ENCODE measurements around the gene HDGF. TPM values are rescaled to one million over a fixed set of nuclear protein-coding genes. Genes with fewer than 3 reads are reported as not detected.

HDGF gene
- total and polyA plus RNA-seq, 4 donors, result 41.7 to 148 (median 119) TPM

- no peak for TF ChIP-seq MAX (IDR thresholded peaks at IDR 0.05)
- TF ChIP-seq, protein P1, sequence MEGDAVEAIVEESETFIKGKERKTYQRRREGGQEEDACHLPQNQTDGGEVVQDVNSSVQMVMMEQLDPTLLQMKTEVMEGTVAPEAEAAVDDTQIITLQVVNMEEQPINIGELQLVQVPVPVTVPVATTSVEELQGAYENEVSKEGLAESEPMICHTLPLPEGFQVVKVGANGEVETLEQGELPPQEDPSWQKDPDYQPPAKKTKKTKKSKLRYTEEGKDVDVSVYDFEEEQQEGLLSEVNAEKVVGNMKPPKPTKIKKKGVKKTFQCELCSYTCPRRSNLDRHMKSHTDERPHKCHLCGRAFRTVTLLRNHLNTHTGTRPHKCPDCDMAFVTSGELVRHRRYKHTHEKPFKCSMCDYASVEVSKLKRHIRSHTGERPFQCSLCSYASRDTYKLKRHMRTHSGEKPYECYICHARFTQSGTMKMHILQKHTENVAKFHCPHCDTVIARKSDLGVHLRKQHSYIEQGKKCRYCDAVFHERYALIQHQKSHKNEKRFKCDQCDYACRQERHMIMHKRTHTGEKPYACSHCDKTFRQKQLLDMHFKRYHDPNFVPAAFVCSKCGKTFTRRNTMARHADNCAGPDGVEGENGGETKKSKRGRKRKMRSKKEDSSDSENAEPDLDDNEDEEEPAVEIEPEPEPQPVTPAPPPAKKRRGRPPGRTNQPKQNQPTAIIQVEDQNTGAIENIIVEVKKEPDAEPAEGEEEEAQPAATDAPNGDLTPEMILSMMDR (IDR thresholded peaks at IDR 0.05; ENCODE audit: low read depth, low read length, missing input control), result peak; percentile 32
- TF ChIP-seq RAD21 (IDR thresholded peaks at IDR 0.05), result peak in 1 of 2 donors; percentile 45
- 3% methylated on average over 45 of the region's 45 CpGs for WGBS
- peak overlapping the region in 1 of 3 donors; percentile 15 for H3K4me3 ChIP-seq (ENCODE audit: low read depth in 1 of 3, low read length in 3 of 3)
- H3K27ac ChIP-seq (ENCODE audit: low read depth in 1 of 2, low read length in 2 of 2), result no peak overlapping the region
- no peak overlapping the region for H3K9ac ChIP-seq (ENCODE audit: low read depth in 1 of 2, low read length in 2 of 2)
- H3K36me3 ChIP-seq (ENCODE audit: control insufficient read depth in 4 of 4, insufficient read depth in 3 of 4, low read depth in 1 of 4, low read length in 3 of 4), result no peaks in the 10 kb centered on the region
- H3K4me1 ChIP-seq (ENCODE audit: control insufficient read depth in 4 of 4, insufficient read depth in 4 of 4, low read length in 3 of 4), result peaks cover 11 to 19% (median 13%) of the 10 kb centered on the region in 4 donors
- H3K27me3 ChIP-seq (ENCODE audit: control insufficient read depth in 4 of 4, insufficient read depth in 4 of 4, low read length in 3 of 4), result peaks cover 0 to 10% (median 7%) of the 10 kb centered on the region in 4 donors
- H3K9me3 ChIP-seq (ENCODE audit: control insufficient read depth in 4 of 4, low read length in 3 of 4), result no peaks in the 10 kb centered on the region
- DNase-seq (ENCODE audit: low spot score), result peak; percentile 52
Measured at GRCh38 chr1:156705918-156706656, 45.4 kb downstream of the HDGF start.

- no peak within 1 kb of the TSS for H3K27ac ChIP-seq (ENCODE audit: low read depth in 1 of 2, low read length in 2 of 2)
- peaks cover 11 to 19% (median 13%) of the 10 kb centered on the region in 4 donors for H3K4me1 ChIP-seq (ENCODE audit: control insufficient read depth in 4 of 4, insufficient read depth in 4 of 4, low read length in 3 of 4)
- TF ChIP-seq EGR1 (IDR thresholded peaks at IDR 0.05; ENCODE audit: low read depth in 2 of 2), result no peak
- TF ChIP-seq RAD21 (IDR thresholded peaks at IDR 0.05), result no peak
- TF ChIP-seq, protein P2, sequence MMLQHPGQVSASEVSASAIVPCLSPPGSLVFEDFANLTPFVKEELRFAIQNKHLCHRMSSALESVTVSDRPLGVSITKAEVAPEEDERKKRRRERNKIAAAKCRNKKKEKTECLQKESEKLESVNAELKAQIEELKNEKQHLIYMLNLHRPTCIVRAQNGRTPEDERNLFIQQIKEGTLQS (IDR thresholded peaks at IDR 0.05), result no peak
- no peak for TF ChIP-seq SP1 (IDR thresholded peaks at IDR 0.05)
- H3K36me3 ChIP-seq (ENCODE audit: control insufficient read depth in 4 of 4, insufficient read depth in 3 of 4, low read depth in 1 of 4, low read length in 3 of 4), result no peaks in the 10 kb centered on the region
- peak within 1 kb of the TSS in 1 of 3 donors; percentile 15 for H3K4me3 ChIP-seq (ENCODE audit: low read depth in 1 of 3, low read length in 3 of 3)
- no peak within 1 kb of the TSS for H3K9ac ChIP-seq (ENCODE audit: low read depth in 1 of 2, low read length in 2 of 2)
- H3K9me3 ChIP-seq (ENCODE audit: control insufficient read depth in 4 of 4, low read length in 3 of 4), result no peaks in the 10 kb centered on the region
- WGBS, result 4% methylated on average over 42 of the region's 42 CpGs
- peaks cover 0 to 10% (median 7%) of the 10 kb centered on the region in 4 donors for H3K27me3 ChIP-seq (ENCODE audit: control insufficient read depth in 4 of 4, insufficient read depth in 4 of 4, low read length in 3 of 4)
- no peak for DNase-seq (ENCODE audit: low spot score)
Measured at GRCh38 chr1:156705321-156705917, 46.1 kb downstream of the HDGF start, which contains the start of gene CRABP2. Gene CRABP2, minus strand, starts transcription at chr1:156705583. Its CDS starts 137 bp downstream, at chr1:156705446.

GRCh38 chr1:156704930-156705320, 46.5 kb downstream of the HDGF start:
- peaks cover 11 to 19% (median 13%) of the 10 kb centered on the region in 4 donors for H3K4me1 ChIP-seq (ENCODE audit: control insufficient read depth in 4 of 4, insufficient read depth in 4 of 4, low read length in 3 of 4)
- H3K4me3 ChIP-seq (ENCODE audit: low read depth in 1 of 3, low read length in 3 of 3), result peak overlapping the region in 1 of 3 donors; percentile 15

More at GRCh38 chr1:156704930-156705320, 46.5 kb downstream of the HDGF start:
- peak; percentile 30 for DNase-seq (ENCODE audit: low spot score)
- TF ChIP-seq FOXA1 (IDR thresholded peaks at IDR 0.05) (no peak), MAX (IDR thresholded peaks at IDR 0.05) (no peak), NR2F2 (IDR thresholded peaks at IDR 0.05) (no peak), EGR1 (IDR thresholded peaks at IDR 0.05; ENCODE audit: low read depth in 2 of 2) (no peak), JUND (IDR thresholded peaks at IDR 0.05) (no peak), RXRA (IDR thresholded peaks at IDR 0.05) (no peak), FOXA2 (IDR thresholded peaks at IDR 0.05) (no peak), ZBTB33 (IDR thresholded peaks at IDR 0.05) (no peak), YY1 (IDR thresholded peaks at IDR 0.05) (no peak), RAD21 (IDR thresholded peaks at IDR 0.05) (no peak), TAF1 (conservative IDR thresholded peaks at IDR 0.05) (no peak)
- TF ChIP-seq, protein P1 (IDR thresholded peaks at IDR 0.05; ENCODE audit: low read depth, low read length, missing input control), result no peak
- peaks cover 0 to 10% (median 7%) of the 10 kb centered on the region in 4 donors for H3K27me3 ChIP-seq (ENCODE audit: control insufficient read depth in 4 of 4, insufficient read depth in 4 of 4, low read length in 3 of 4)
- WGBS, result 6% methylated on average over 29 of the region's 29 CpGs
- H3K27ac ChIP-seq (ENCODE audit: low read depth in 1 of 2, low read length in 2 of 2), result no peak overlapping the region
- no peaks in the 10 kb centered on the region for H3K9me3 ChIP-seq (ENCODE audit: control insufficient read depth in 4 of 4, low read length in 3 of 4)
- H3K9ac ChIP-seq (ENCODE audit: low read depth in 1 of 2, low read length in 2 of 2), result no peak overlapping the region
- no peaks in the 10 kb centered on the region for H3K36me3 ChIP-seq (ENCODE audit: control insufficient read depth in 4 of 4, insufficient read depth in 3 of 4, low read depth in 1 of 4, low read length in 3 of 4)
